Loucy (cell line): ENCODE results near the gene PI4KA.
"Not testable (repeated sequence)": the region's sequence is repeated elsewhere in the genome, so short reads cannot be mapped to it uniquely, and the experiment has no call there.

ENCODE experiments used
- H2AFZ ChIP-seq: fragments of 200-600 bp; sonication (generic); 2 replicates; pipeline ENCODE4 v1.6.0; 2016; ENCODE audit warnings: antibody characterized with exemption, mild to moderate bottlenecking, low read length, moderate library complexity
- H3F3A ChIP-seq: fragments of 200-600 bp; 2 replicates; pipeline ENCODE4 v1.6.0; 2016; ENCODE audit warnings: antibody characterized with exemption, low read depth, mild to moderate bottlenecking
- H3K27me3 ChIP-seq: fragments of 200-600 bp; sonication (generic); 2 replicates; pipeline ENCODE4 v1.6.1; 2014; ENCODE audit warnings: low read length, mild to moderate bottlenecking; ENCODE audit not compliant: insufficient read depth, poor library complexity, severe bottlenecking
- H3K36me3 ChIP-seq: fragments of 200-600 bp; sonication (generic); 2 replicates; pipeline ENCODE4 v1.6.1; 2016; ENCODE audit warnings: low read length; ENCODE audit not compliant: insufficient read depth
- H3K4me1 ChIP-seq: fragments of 200-600 bp; sonication (generic); 2 replicates; pipeline ENCODE4 v1.5.1; 2014; ENCODE audit warnings: low read length, mild to moderate bottlenecking; ENCODE audit not compliant: insufficient read depth, poor library complexity, severe bottlenecking
- H3K4me2 ChIP-seq: fragments of 200-600 bp; sonication (generic); 2 replicates; pipeline ENCODE4 v1.6.0; 2014; ENCODE audit warnings: antibody characterized with exemption, low read length, low read depth, mild to moderate bottlenecking; ENCODE audit not compliant: poor library complexity, severe bottlenecking
- H3K4me3 ChIP-seq: fragments of 200-600 bp; sonication (generic); 2 replicates; pipeline ENCODE4 v1.5.1; 2014; ENCODE audit warnings: low read length, mild to moderate bottlenecking, mixed read lengths; ENCODE audit not compliant: poor library complexity, severe bottlenecking
- H3K79me2 ChIP-seq: fragments of 200-600 bp; sonication (generic); 2 replicates; pipeline ENCODE4 v1.6.1; 2014; ENCODE audit warnings: low read length; ENCODE audit not compliant: insufficient read depth
- H3K9ac ChIP-seq: fragments of 200-600 bp; sonication (generic); 2 replicates; pipeline ENCODE4 v1.6.0; 2014; ENCODE audit warnings: mild to moderate bottlenecking, low read depth, low read length, moderate library complexity; ENCODE audit not compliant: poor library complexity, severe bottlenecking
- H3K9me2 ChIP-seq: fragments of 200-600 bp; sonication (generic); replicated peaks from 2 replicates; pipeline ENCODE4 v1.6.1; 2016; ENCODE audit warnings: low read depth, low read length, mixed read lengths
- H3K9me3 ChIP-seq: fragments of 200-600 bp; sonication (generic); 2 replicates; pipeline ENCODE4 v1.6.1; 2014; ENCODE audit warnings: mild to moderate bottlenecking, antibody characterized with exemption, low read length, low read depth; ENCODE audit not compliant: insufficient read depth
- H4K20me1 ChIP-seq: fragments of 200-600 bp; sonication (generic); 2 replicates; pipeline ENCODE4 v1.6.0; 2014; ENCODE audit warnings: antibody characterized with exemption, low read length, mild to moderate bottlenecking; ENCODE audit not compliant: insufficient read depth, poor library complexity, severe bottlenecking
- CTCF ChIP-seq: fragments of 200-600 bp; sonication (generic); conservative IDR thresholded peaks from 2 replicates; pipeline ENCODE4 v1.5.1; 2014; ENCODE audit warnings: mild to moderate bottlenecking, antibody characterized with exemption, low read length
- EZH2phosphoT487 ChIP-seq: fragments of 200-600 bp; IDR thresholded peaks from 2 replicates; pipeline ENCODE4 v1.6.1; 2018; ENCODE audit warnings: antibody characterized with exemption, mild to moderate bottlenecking, moderate library complexity, borderline replicate concordance

PI4KA gene

GRCh38 chr22:20839837-20840645 is 18.6 kb downstream of the PI4KA start:
- peaks cover 86% of the 10 kb centered on the region for H3K79me2 ChIP-seq
- H3K4me2 ChIP-seq, result peak overlapping the region; percentile 17
- no peak for TF ChIP-seq EZH2phosphoT487
- no peak for TF ChIP-seq CTCF

GRCh38 chr22:20839354-20839753 is 19.3 kb downstream of the PI4KA start:
- not testable (repeated sequence) for H3K4me3 ChIP-seq, H3K36me3 ChIP-seq, H3K9me2 ChIP-seq, H3K27me3 ChIP-seq, H3K9ac ChIP-seq, H3K4me2 ChIP-seq, H3K9me3 ChIP-seq, H3F3A ChIP-seq, H2AFZ ChIP-seq
- H4K20me1 ChIP-seq, result peaks cover 17% of the 10 kb centered on the region
- peaks cover 84% of the 10 kb centered on the region for H3K79me2 ChIP-seq
- peaks cover 38% of the 10 kb centered on the region for H3K4me1 ChIP-seq

More at GRCh38 chr22:20839837-20840645, 18.6 kb downstream of the PI4KA start:
- Histone ChIP-seq H3K9ac (no peak overlapping the region), H4K20me1 (peaks cover 23% of the 10 kb centered on the region), H3K4me1 (peaks cover 36% of the 10 kb centered on the region), H3F3A (peaks cover 4% of the 10 kb centered on the region; the same call in 1 of the 2 replicates), H3K27me3 (no peaks in the 10 kb centered on the region), H3K9me2 (no peaks in the 10 kb centered on the region), H3K36me3 (no peaks in the 10 kb centered on the region; the same call in 1 of the 2 replicates), H2AFZ (no peak overlapping the region), H3K9me3 (no peaks in the 10 kb centered on the region), H3K4me3 (no peak overlapping the region)

GRCh38 chr22:20836987-20837823 is 21.4 kb downstream of the PI4KA start:
- no peak for TF ChIP-seq CTCF
- TF ChIP-seq EZH2phosphoT487, result no peak
- no peak overlapping the region for H3K9ac ChIP-seq
- no peaks in the 10 kb centered on the region for H3K9me2 ChIP-seq
- H3K4me1 ChIP-seq, result peaks cover 38% of the 10 kb centered on the region
- H4K20me1 ChIP-seq, result peaks cover 11% of the 10 kb centered on the region
- H3K27me3 ChIP-seq, result no peaks in the 10 kb centered on the region
- H3K9me3 ChIP-seq, result no peaks in the 10 kb centered on the region
- H3K4me2 ChIP-seq, result peak overlapping the region; percentile 73
- H3K4me3 ChIP-seq, result no peak overlapping the region
- peaks cover 4% of the 10 kb centered on the region; the same call in 1 of the 2 replicates for H3F3A ChIP-seq
- H2AFZ ChIP-seq, result no peak overlapping the region
- peaks cover 24% of the 10 kb centered on the region; the same call in 1 of the 2 replicates for H3K36me3 ChIP-seq
- peaks cover 65% of the 10 kb centered on the region for H3K79me2 ChIP-seq
